DMS 273 treated with DMSO at 0.1 percent for 48 hours (cell line): ENCODE measurements around the gene CEP20.
"Not testable (repeated sequence)": the region's sequence is repeated elsewhere in the genome, so short reads cannot be mapped to it uniquely, and the experiment has no call there.

Source experiments
- DNase-seq: peaks from one replicate; lab custom pipeline; 2025; lab: John Stamatoyannopoulos, UW

CEP20 gene

GRCh38 chr16:15857724-15858560 lies 30.5 kb downstream of the CEP20 start:
- DNase-seq, result no peak

GRCh38 chr16:15856901-15857698 lies 31.3 kb downstream of the CEP20 start, which contains the start of gene MYH11:
TSS of gene MYH11 (minus strand) at chr16:15857028. CDS start at chr16:15838252, 18,776 bp downstream.
- DNase-seq, result no peak

DNA sequence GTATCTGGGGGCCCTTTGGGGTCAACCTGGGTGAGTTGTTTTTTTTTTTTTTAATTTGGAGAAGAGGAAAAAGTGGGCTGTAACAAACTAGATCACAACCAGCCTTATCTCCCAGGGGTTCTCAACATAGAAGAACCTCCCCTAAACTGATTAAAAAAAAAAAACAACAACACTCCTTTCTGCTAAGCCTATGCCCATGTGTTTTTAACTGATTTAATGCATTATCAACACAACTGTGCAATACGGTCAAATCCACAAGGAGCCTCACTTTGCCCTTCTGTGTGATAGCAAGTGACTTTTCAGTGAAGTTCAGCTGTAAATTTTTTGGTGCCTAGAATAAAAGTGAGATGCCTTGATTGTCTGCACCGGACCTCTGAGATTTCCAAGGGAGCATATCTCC lies 32.2 kb downstream of the CEP20 start:
- DNase-seq, result peak; percentile 1

DNA sequence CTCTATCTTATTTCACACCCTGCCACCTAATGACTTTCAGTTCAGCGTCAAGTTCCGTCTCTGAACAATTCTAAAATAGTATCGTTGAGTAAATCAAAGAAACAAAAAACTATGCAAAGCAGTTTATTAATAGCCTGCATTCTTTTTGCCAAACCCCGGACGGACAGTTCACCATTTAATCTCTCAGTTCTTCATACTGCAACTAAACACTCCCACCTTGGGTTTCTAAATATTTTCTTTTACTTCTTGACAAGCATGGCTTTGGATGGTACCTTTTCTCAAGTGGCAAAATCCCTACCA lies 32.7 kb downstream of the CEP20 start:
- DNase-seq, result no peak

DNA sequence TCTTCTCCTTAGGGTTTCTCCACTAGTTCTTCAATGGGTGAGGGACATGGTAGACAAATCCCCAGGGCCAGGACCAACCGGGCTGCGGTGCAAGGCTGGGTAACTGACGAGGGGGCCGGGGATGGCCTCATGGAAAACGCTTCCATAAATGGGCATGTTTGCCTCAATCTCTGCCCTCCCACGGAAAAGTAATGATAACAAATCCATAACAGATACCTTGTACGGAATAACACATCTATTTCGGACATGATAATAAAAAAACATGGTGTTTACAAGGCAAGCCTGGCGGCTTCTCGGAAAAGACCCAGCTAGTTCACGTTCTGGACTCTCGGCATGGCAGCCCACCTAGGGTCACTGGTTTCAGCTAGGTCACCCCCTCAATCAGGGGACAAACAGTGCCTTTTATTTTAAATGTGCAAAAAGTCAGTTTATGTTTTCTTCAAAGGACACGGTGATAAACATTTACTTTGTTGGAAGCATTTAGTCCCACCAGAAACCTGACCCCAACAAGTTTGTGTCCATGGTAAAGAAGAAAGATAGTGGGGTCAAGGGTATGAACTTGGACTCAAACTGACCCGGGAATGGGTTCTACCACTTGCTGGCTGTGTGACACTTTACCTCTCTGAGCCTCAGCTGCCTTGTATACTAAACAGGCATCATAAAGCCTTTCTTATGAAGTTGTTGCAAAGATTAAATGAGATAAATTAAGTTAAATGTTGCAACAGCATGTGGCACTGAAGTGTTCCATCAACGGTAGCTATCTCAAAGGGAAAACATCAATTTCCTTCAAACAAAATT lies 33.3 kb downstream of the CEP20 start:
- DNase-seq, result no peak

GRCh38 chr16:15854061-15854460 lies 34.3 kb downstream of the CEP20 start:
- DNase-seq, result no peak

GRCh38 chr16:15853021-15853420 lies 35.4 kb downstream of the CEP20 start:
- no peak for DNase-seq

- DNase-seq, result not testable (repeated sequence)
These were observed 37.8 kb downstream of the CEP20 start for GRCh38 chr16:15850555-15850954.

GRCh38 chr16:15849209-15849981 lies 39.0 kb downstream of the CEP20 start:
- DNase-seq, result no peak

DNA sequence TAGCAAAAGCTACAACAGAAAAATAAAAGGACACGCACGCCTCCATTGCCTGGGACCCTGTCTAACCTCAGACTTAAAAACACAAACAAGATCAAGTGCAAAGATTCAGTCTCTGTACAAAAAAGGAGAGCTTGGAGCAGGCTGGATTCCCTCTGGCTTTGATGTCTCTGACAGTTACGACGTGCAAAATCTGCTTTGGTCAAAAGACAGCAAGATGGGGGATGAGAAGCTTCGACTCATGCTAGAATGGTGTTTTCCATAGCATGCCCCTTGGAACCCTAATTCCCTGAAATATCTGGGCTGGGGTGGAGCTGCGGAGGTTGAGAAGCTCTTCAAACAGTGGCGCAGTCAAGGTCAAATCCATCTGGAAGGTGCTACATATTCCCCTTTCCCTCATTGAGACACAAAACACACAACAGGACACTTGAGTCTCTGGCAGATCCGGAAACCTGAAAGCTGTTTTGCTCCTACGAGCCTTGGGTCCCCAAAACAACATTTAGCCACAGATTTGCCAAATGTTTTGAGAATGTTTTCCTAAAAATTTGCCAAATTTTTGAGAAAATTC lies 40.7 kb downstream of the CEP20 start:
- no peak for DNase-seq

- DNase-seq, result no peak
These were observed 41.9 kb downstream of the CEP20 start for GRCh38 chr16:15846510-15846909.

DNA sequence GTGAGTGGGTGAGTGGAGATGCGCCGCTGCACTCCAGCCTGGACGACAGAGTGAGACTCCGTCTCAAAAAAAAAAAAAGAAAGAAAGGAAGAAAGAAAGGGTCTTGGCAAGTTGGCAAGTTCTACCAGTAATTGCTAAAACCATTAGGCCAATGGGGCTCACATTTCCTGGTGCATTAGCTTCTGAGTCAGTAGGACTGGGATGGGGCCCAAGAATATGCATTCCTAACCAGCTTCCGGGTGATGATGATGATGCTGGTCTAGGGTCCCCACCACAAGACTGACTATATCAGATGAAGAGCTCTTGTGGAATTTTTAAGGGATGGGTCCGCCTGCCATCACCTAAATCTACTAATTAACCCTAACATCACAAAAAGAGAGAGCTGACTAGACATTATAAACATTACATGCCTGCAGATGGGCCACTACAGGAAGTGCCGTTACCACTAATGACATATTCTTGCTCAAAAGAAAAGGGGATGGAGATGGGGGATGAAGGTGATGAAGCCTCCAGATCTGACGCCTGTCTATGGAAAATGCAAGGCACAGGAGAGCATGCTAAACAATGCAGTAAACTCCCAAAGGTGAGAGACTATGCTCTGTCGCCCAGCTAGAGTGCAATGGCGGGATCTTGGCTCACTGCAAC lies 44.6 kb downstream of the CEP20 start:
- DNase-seq, result no peak

DNA sequence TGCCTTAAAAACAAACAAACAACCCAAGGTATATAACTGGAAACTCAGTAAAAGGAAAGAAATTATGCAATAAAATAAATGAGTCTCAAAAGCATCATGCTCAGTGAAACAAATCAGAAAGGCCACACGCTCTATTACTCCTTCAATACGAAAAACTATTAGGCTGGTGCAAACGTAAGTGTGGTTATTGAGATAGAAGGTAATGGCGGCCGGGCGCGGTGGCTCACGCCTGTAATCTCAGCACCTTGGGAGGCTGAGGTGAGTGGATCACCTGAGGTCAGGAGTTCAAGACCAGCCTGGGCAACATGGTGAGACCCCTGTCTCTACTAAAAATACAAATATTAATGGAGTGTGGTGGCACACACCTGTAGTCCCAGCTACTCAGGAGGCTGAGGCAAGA lies 49.2 kb downstream of the CEP20 start:
- DNase-seq, result not testable (repeated sequence)

- DNase-seq, result no peak
These were observed 50.6 kb downstream of the CEP20 start for GRCh38 chr16:15837761-15838160.

DNA sequence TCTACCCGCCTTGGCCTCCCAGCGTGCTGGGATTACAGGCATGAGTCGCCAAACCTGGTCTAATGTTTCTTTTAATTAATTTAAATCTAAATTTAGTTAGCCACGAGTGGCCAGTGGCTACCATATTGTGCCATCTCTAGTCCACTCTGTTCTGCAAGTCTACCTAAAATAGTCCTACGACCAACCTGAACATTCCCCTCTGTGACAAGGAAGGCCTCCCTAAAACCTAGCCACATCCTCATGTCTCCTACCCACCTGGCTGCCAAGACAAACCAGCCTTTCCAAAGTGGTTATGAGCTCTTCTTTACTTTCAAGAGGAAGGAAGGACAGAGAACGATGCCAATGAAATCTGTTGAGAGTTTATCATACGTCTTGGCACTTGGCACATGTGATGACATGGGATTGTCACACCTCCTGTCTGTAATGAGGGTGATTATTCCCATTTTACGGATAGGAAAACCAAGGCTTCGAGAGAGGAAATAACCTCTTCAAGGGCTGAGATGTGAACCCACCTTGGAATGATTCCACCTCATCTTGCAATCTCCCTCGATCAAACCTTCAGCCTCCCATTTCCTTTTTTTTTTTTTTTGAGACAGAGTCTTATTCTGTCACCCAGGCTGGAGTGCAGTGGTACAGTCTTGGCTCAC lies 51.3 kb downstream of the CEP20 start:
- DNase-seq, result no peak

GRCh38 chr16:15836074-15836473 lies 52.3 kb downstream of the CEP20 start:
- DNase-seq, result no peak

GRCh38 chr16:15835136-15835878 lies 53.1 kb downstream of the CEP20 start:
- no peak for DNase-seq

DNA sequence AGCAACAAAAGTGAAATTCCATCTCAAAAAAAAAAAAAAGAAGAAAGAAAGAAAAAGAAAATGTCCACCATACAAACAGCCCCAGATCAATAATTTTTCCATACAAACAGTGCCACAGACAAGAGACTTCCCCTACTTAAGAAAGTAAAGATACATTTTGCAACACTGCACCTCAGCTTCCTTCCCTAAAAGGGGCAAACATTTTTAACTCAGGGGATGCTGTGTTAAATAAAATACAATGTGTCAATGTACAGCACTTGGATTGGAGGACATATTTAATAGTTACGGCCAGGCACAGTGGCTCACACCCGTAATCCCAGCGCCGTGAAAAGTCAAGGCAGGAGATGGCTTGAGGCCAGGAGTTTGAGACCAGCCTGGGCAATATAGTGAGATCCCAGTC lies 53.9 kb downstream of the CEP20 start:
- DNase-seq, result no peak

DNA sequence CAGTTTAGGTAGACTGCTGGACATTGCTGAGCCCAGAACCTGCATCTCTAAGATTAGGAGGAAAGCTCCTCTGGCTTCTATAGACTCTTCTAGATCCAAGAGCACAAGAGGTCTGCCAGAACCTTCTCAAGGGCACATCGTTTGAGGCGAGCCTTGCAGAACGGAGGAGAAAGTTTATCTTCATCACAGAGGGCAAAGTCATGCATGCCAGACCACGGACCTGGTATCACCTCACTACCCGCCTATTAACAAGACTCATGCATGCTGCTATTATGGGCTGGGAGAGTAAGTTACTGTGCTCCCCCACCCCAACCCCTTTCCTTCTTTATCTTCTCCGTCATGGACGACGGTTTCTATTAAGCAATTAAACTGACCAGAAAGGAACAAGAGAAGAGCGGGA lies 54.9 kb downstream of the CEP20 start:
- DNase-seq, result no peak

GRCh38 chr16:15832241-15832640 lies 56.2 kb downstream of the CEP20 start:
- DNase-seq, result no peak
